Liver (tissue), 9 donors: ENCODE measurements around the gene GALNTL6. TPM values are rescaled to one million over a fixed set of nuclear protein-coding genes. Genes with fewer than 3 reads are reported as not detected.

Experiments
- DNase-seq: peaks from one replicate; pipeline ENCODE4 v3.0.0-alpha.2; 2017; ENCODE audit warnings: low spot score
- H3K27ac ChIP-seq, 2 donors: one replicate each; pipeline ENCODE4 v1.7.0; 2013; ENCODE audit warnings: inconsistent platforms in 2 of 2, low read length in 2 of 2, control low read depth in 1 of 2, low read depth in 1 of 2, mild to moderate bottlenecking in 1 of 2
- H3K27me3 ChIP-seq, 4 donors: one replicate each; pipeline versions ENCODE4 v1.6.1 to v1.7.0; 2013; ENCODE audit warnings: low read length in 3 of 4, inconsistent platforms in 1 of 4, mild to moderate bottlenecking in 1 of 4, moderate library complexity in 1 of 4; ENCODE audit not compliant: control insufficient read depth in 4 of 4, insufficient read depth in 4 of 4
- H3K36me3 ChIP-seq, 4 donors: one replicate each; pipeline versions ENCODE4 v1.6.1 to v1.7.0; 2013; ENCODE audit warnings: low read length in 3 of 4, mild to moderate bottlenecking in 3 of 4, low read depth in 1 of 4, moderate library complexity in 1 of 4; ENCODE audit not compliant: control insufficient read depth in 4 of 4, insufficient read depth in 3 of 4
- H3K4me1 ChIP-seq, 4 donors: one replicate each; pipeline versions ENCODE4 v1.6.1 to v1.7.0; 2013; ENCODE audit warnings: low read length in 3 of 4, mild to moderate bottlenecking in 3 of 4, moderate library complexity in 1 of 4; ENCODE audit not compliant: control insufficient read depth in 4 of 4, insufficient read depth in 4 of 4
- H3K4me3 ChIP-seq, 3 donors: one replicate each; pipeline versions ENCODE4 v1.6.1 to v1.7.0; 2013; ENCODE audit warnings: low read length in 3 of 3, control low read depth in 1 of 3, low read depth in 1 of 3, mild to moderate bottlenecking in 1 of 3
- H3K9ac ChIP-seq, 2 donors: one replicate each; pipeline ENCODE4 v1.7.0; 2013; ENCODE audit warnings: low read length in 2 of 2, mild to moderate bottlenecking in 2 of 2, moderate library complexity in 2 of 2, control low read depth in 1 of 2, low read depth in 1 of 2
- H3K9me3 ChIP-seq, 4 donors: one replicate each; pipeline versions ENCODE4 v1.6.1 to v1.7.0; 2013; ENCODE audit warnings: low read length in 3 of 4; ENCODE audit not compliant: control insufficient read depth in 4 of 4
- EGR1 ChIP-seq, 2 donors: IDR thresholded peaks; 2 replicates each; pipeline ENCODE4 v1.6.1; 2016 to 2018; ENCODE audit warnings: antibody characterized with exemption in 2 of 2, low read depth in 2 of 2
- GABPA ChIP-seq, 2 donors: IDR thresholded peaks in 1 of 2; conservative IDR thresholded peaks in 1 of 2; 2 replicates each; pipeline ENCODE4 v1.6.1; 2016; ENCODE audit warnings: antibody characterized with exemption in 2 of 2, mild to moderate bottlenecking in 1 of 2, moderate library complexity in 1 of 2
- HNF4G ChIP-seq: IDR thresholded peaks from 2 replicates; pipeline ENCODE4 v1.6.1; 2016; ENCODE audit warnings: antibody characterized with exemption
- JUND ChIP-seq, 2 donors: IDR thresholded peaks; 2 replicates each; pipeline ENCODE4 v1.6.1; 2016; ENCODE audit warnings: antibody characterized with exemption in 2 of 2
- RAD21 ChIP-seq, 2 donors: IDR thresholded peaks; 2 replicates each; pipeline ENCODE4 v1.6.1; 2016; ENCODE audit warnings: antibody characterized with exemption in 2 of 2, mild to moderate bottlenecking in 2 of 2
- RXRA ChIP-seq, 2 donors: IDR thresholded peaks; 2 replicates each; pipeline ENCODE4 v1.6.1; 2017 to 2018; ENCODE audit warnings: antibody characterized with exemption in 2 of 2, mild to moderate bottlenecking in 1 of 2
- SP1 ChIP-seq: IDR thresholded peaks from 2 replicates; pipeline ENCODE4 v1.6.1; 2018; ENCODE audit warnings: antibody characterized with exemption, mild to moderate bottlenecking
- TAF1 ChIP-seq: conservative IDR thresholded peaks from 2 replicates; pipeline ENCODE4 v1.6.1; 2016; ENCODE audit warnings: antibody characterized with exemption, mild to moderate bottlenecking
- YY1 ChIP-seq: IDR thresholded peaks from 2 replicates; pipeline ENCODE4 v1.6.1; 2016; ENCODE audit warnings: antibody characterized with exemption, mild to moderate bottlenecking
- WGBS: extraction: QIAGEN DNeasy Blood & Tissue Kit; methylation state at CpG from one replicate; pipeline ENCODE4 v1.1.7; 2013; 5-methylcytosine and 5-hydroxymethylcytosine counted together
- polyA plus RNA-seq, 2 donors: library from polyadenylated mRNA; stranded (reverse) in 1 of 2; unstranded in 1 of 2; fragments of 200-250 nt in 1 of 2; fragments of >200 nt in 1 of 2; fragmentation: Nextera tagmentation in 1 of 2; extraction: Ambion mirVana in 1 of 2; gene quantifications; one replicate each; pipeline versions ENCODE4 v1.2.1 to v1.2.3, GENCODE V29; 2013 to 2015
- total RNA-seq, 2 donors: library from RNA; depleted of rRNA; stranded (reverse); fragments of >200 nt; gene quantifications; one replicate each; pipeline ENCODE4 v1.2.3, GENCODE V29; 2014
- TF ChIP-seq, protein P1 (sequence below): fragments of 150-350 bp; IDR thresholded peaks from 2 replicates; pipeline ENCODE4 v1.5.1; 2017; ENCODE audit warnings: improper control_type of control experiment, low read depth, low read length; ENCODE audit not compliant: missing input control
- TF ChIP-seq, protein P2 (sequence below): IDR thresholded peaks from 2 replicates; pipeline ENCODE4 v1.6.1; 2016; ENCODE audit warnings: antibody characterized with exemption
- TF ChIP-seq, protein P3 (sequence below): IDR thresholded peaks from 2 replicates; pipeline ENCODE4 v1.6.1; 2016; ENCODE audit warnings: antibody characterized with exemption
- donor health status: healthy.
- donor health status: healthy.
- donor health status: healthy.
- donor health status: healthy.
- donor health status: healthy.

Gene GALNTL6
- total and polyA plus RNA-seq, 4 donors, result 0.06 to 0.08 TPM; not detected in 2

DNA sequence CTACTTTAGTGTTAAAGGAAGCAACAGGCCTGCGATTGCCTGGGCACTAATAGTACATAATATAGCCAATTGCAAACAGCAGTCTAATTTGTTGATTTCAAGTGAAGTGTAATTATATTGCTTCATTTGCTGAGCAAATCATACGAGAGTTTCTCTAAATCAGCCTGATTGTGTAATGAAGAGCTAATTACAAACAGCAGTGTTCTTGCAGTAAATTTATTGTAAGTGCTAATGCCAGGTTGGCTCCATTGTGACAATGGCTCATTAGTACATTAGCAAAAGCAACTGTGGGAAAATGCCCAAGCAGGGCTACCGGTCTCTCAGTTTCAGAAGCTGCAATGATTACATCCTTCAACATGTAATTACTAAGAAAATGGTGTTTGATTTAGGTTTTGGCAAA lies 591.5 kb downstream of the GALNTL6 start (continued):
- TF ChIP-seq, protein P1, sequence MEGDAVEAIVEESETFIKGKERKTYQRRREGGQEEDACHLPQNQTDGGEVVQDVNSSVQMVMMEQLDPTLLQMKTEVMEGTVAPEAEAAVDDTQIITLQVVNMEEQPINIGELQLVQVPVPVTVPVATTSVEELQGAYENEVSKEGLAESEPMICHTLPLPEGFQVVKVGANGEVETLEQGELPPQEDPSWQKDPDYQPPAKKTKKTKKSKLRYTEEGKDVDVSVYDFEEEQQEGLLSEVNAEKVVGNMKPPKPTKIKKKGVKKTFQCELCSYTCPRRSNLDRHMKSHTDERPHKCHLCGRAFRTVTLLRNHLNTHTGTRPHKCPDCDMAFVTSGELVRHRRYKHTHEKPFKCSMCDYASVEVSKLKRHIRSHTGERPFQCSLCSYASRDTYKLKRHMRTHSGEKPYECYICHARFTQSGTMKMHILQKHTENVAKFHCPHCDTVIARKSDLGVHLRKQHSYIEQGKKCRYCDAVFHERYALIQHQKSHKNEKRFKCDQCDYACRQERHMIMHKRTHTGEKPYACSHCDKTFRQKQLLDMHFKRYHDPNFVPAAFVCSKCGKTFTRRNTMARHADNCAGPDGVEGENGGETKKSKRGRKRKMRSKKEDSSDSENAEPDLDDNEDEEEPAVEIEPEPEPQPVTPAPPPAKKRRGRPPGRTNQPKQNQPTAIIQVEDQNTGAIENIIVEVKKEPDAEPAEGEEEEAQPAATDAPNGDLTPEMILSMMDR, result no peak

DNA sequence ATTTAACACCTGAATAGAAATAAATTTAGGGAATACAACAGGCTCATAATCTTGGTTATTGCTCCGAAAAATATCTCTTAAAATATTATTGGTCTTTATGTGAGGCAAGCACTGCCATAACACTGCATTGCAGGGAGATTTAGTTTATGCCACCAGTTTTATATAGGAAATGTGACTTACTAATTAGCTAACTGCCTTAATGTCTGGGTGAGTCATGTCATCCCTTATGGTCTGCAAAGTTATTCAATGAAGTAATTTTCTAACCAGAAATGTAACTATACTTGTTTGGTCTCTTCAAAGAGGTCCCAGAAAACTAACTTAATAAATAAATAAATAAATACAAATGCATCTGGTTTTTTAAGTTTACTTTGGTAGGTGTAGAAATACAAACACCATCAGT lies 597.2 kb downstream of the GALNTL6 start:
- no peaks in the 10 kb centered on the region for H3K4me1 ChIP-seq
- 62% methylated on average over 1 of the region's 1 CpG for WGBS
- H3K27me3 ChIP-seq, result no peaks in the 10 kb centered on the region
- H3K27ac ChIP-seq, result no peak overlapping the region
- H3K9me3 ChIP-seq, result no peaks in the 10 kb centered on the region
- H3K4me3 ChIP-seq, result no peak overlapping the region
- H3K9ac ChIP-seq, result no peak overlapping the region
- no peak for DNase-seq
- H3K36me3 ChIP-seq, result no peaks in the 10 kb centered on the region
- TF ChIP-seq GABPA (IDR thresholded peaks at IDR 0.05 in 1 of 2, conservative IDR thresholded peaks at IDR 0.05 in 1 of 2) (no peak), RAD21 (IDR thresholded peaks at IDR 0.05) (no peak)

DNA sequence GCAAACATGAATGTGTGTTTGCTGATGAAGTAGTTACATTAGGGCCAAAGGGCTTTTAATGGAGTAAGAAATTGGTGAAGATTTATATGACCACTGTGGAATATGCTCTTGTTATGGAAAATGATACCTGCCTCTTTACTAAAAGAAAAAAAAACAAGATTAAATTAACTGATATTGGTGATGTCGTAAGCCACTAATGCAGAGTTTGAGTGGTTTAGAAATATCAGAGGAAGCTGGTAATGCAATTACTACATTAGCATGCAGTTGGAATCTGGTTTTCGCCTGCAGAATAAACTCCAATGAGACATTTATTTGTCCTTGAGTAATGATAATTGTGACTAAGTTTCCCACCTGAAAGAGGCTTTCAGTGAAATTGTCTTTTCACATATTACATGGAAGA lies 597.9 kb downstream of the GALNTL6 start:
- no peaks in the 10 kb centered on the region for H3K27me3 ChIP-seq
- TF ChIP-seq JUND (IDR thresholded peaks at IDR 0.05) (no peak), HNF4G (no peak), YY1 (no peak), EGR1 (IDR thresholded peaks at IDR 0.05; ENCODE audit: low read depth in 2 of 2) (no peak), TAF1 (no peak), SP1 (no peak), RXRA (IDR thresholded peaks at IDR 0.05) (no peak), RAD21 (IDR thresholded peaks at IDR 0.05) (no peak)
- TF ChIP-seq, protein P2, sequence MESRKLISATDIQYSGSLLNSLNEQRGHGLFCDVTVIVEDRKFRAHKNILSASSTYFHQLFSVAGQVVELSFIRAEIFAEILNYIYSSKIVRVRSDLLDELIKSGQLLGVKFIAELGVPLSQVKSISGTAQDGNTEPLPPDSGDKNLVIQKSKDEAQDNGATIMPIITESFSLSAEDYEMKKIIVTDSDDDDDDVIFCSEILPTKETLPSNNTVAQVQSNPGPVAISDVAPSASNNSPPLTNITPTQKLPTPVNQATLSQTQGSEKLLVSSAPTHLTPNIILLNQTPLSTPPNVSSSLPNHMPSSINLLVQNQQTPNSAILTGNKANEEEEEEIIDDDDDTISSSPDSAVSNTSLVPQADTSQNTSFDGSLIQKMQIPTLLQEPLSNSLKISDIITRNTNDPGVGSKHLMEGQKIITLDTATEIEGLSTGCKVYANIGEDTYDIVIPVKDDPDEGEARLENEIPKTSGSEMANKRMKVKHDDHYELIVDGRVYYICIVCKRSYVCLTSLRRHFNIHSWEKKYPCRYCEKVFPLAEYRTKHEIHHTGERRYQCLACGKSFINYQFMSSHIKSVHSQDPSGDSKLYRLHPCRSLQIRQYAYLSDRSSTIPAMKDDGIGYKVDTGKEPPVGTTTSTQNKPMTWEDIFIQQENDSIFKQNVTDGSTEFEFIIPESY, result no peak
- TF ChIP-seq, protein P1, result no peak
- TF ChIP-seq, protein P3, sequence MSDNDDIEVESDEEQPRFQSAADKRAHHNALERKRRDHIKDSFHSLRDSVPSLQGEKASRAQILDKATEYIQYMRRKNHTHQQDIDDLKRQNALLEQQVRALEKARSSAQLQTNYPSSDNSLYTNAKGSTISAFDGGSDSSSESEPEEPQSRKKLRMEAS, result no peak
- 85% methylated on average over 2 of the region's 2 CpGs for WGBS
- no peak overlapping the region for H3K4me3 ChIP-seq
- H3K9ac ChIP-seq, result no peak overlapping the region
- no peaks in the 10 kb centered on the region for H3K36me3 ChIP-seq
- no peaks in the 10 kb centered on the region for H3K4me1 ChIP-seq
- H3K9me3 ChIP-seq, result no peaks in the 10 kb centered on the region
- no peak overlapping the region for H3K27ac ChIP-seq
- DNase-seq, result no peak
